Stimulated activated CD4-positive, alpha-beta T cell treated with anti-CD3 and anti-CD28 coated beads, Interleukin-1b, Interleukin-23, amount 100 ng/mL, for 4 hours (primary cell): ENCODE results near the gene LUC7L3.
A peak's percentile ranks its signal among the peaks of the same experiment; 100 is the strongest.
"Not testable (repeated sequence)": the region's sequence is repeated elsewhere in the genome, so short reads cannot be mapped to it uniquely, and the experiment has no call there.

ENCODE experiments used
- DNase-seq, 2 donors: peaks; one replicate each; pipeline ENCODE4 v3.0.0-alpha.2; 2020; ENCODE audit warnings: low read depth in 2 of 2

The LUC7L3 gene

GRCh38 chr17:50719144-50719923 lies at the start of gene LUC7L3:
LUC7L3 (plus strand) TSS chr17:50719603; CDS start chr17:50719733, 130 bp downstream.
- peak; percentile 86 to 90 for DNase-seq

GRCh38 chr17:50672071-50672470 lies 47.3 kb upstream of the LUC7L3 start:
- no peak for DNase-seq

- DNase-seq = no peak
These were observed 46.4 kb upstream of the LUC7L3 start for GRCh38 chr17:50672831-50673551.

GRCh38 chr17:50675190-50675589 lies 44.2 kb upstream of the LUC7L3 start:
- DNase-seq = no peak

GRCh38 chr17:50675627-50676026 lies 43.8 kb upstream of the LUC7L3 start:
- DNase-seq = no peak

GRCh38 chr17:50676065-50676975 lies 43.1 kb upstream of the LUC7L3 start:
- DNase-seq = no peak

- no peak for DNase-seq
These were observed 41.5 kb upstream of the LUC7L3 start for GRCh38 chr17:50677851-50678375.

GRCh38 chr17:50679008-50679544 lies 40.3 kb upstream of the LUC7L3 start:
- DNase-seq = no peak

- DNase-seq = no peak
These were observed 39.3 kb upstream of the LUC7L3 start for GRCh38 chr17:50680126-50680525.

- DNase-seq = not testable (repeated sequence)
These were observed 38.7 kb upstream of the LUC7L3 start for GRCh38 chr17:50680543-50681262.

GRCh38 chr17:50681263-50682200 lies 37.9 kb upstream of the LUC7L3 start:
- no peak for DNase-seq

- no peak for DNase-seq
These were observed 37.0 kb upstream of the LUC7L3 start for GRCh38 chr17:50682441-50682840.

- no peak for DNase-seq
These were observed 36.5 kb upstream of the LUC7L3 start for GRCh38 chr17:50682938-50683337.

- no peak for DNase-seq
These were observed 35.7 kb upstream of the LUC7L3 start for GRCh38 chr17:50683434-50684287.

GRCh38 chr17:50684288-50684611 lies 35.2 kb upstream of the LUC7L3 start:
- no peak for DNase-seq

GRCh38 chr17:50684612-50685333 lies 34.6 kb upstream of the LUC7L3 start:
- DNase-seq = no peak

- no peak for DNase-seq
These were observed 34.1 kb upstream of the LUC7L3 start for GRCh38 chr17:50685334-50685665.
